Activated CD4-positive, alpha-beta T cell treated with anti-CD3 and anti-CD28 coated beads, Interleukin-2, amount 50 U/mL, for 48 hours (primary cell): Measurements from ENCODE around the gene MEIOB.
"Not testable (repeated sequence)": the region's sequence is repeated elsewhere in the genome, so short reads cannot be mapped to it uniquely, and the experiment has no call there.

ENCODE experiments used
- DNase-seq, 2 experiments: peaks; one replicate each; pipeline ENCODE4 v3.0.0-alpha.2; 2020

MEIOB gene

DNA sequence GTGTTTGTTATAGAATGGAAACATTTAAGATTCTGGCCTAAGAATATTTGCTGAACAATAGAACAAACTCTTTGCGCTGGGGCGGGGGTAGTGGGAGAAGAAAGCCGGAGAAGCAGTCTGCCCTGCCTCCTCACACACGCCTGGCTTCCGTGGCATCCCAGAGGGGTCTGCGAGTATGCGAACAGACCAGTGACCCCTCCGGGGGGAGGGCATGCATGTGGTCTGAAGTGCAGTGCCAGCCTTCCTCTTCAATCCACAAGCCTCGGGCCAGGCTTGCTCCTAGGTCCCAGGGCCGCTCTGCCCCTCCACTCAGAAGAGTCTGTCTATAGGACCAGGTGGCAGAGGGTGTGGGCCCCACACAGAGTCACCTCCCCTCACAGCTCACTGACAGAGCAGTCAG is 64.3 kb downstream of the MEIOB start:
- no peak for DNase-seq

- no peak for DNase-seq
Observed at GRCh38 chr16:1800701-1801100, 71.3 kb downstream of the MEIOB start.

- DNase-seq = not testable (repeated sequence)
Observed at GRCh38 chr16:1799263-1799662, 72.7 kb downstream of the MEIOB start.

GRCh38 chr16:1794908-1795666 is 76.9 kb downstream of the MEIOB start:
- no peak for DNase-seq

GRCh38 chr16:1794221-1794871 is 77.6 kb downstream of the MEIOB start:
- no peak for DNase-seq

DNA sequence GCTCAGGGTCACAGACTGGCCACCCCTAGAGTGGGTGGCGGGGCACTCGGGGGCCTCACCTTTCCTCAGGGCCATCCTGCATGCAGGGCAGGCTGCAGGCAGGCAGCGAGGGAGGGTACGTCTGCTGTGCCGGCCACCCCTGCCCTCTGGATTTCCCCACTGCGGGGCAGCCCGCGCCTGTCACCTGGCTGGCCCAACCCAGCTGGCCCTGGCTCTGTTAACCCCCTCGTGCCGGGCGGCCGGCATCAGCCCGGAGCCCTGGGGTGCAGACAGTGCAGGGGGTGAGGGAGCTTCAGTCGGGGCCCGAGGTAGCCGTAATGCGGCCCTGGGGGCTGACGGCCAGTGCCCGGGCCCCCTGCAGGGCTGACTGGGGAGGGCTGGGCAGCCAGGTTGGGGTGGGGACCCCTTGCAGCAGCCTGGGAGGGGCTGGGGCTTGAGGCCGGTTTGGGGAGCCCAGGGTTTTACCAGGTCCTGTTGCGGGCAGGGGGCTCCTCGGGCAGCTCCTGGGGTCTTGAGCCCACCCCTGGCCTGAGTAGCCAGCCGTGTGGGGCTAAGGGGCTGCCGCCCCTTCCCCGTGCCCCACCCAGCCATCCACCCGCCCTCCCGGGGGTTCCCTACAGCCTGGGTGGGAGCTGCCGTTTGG is 78.3 kb downstream of the MEIOB start, which contains the start of gene IGFALS:
TSS of gene IGFALS (minus strand) at position 128 of the 643 bp plus-strand sequence. CDS start at position 75, 53 bp downstream.
- DNase-seq = no peak

- no peak for DNase-seq
Observed at GRCh38 chr16:1792836-1793577, 79.0 kb downstream of the MEIOB start.

DNA sequence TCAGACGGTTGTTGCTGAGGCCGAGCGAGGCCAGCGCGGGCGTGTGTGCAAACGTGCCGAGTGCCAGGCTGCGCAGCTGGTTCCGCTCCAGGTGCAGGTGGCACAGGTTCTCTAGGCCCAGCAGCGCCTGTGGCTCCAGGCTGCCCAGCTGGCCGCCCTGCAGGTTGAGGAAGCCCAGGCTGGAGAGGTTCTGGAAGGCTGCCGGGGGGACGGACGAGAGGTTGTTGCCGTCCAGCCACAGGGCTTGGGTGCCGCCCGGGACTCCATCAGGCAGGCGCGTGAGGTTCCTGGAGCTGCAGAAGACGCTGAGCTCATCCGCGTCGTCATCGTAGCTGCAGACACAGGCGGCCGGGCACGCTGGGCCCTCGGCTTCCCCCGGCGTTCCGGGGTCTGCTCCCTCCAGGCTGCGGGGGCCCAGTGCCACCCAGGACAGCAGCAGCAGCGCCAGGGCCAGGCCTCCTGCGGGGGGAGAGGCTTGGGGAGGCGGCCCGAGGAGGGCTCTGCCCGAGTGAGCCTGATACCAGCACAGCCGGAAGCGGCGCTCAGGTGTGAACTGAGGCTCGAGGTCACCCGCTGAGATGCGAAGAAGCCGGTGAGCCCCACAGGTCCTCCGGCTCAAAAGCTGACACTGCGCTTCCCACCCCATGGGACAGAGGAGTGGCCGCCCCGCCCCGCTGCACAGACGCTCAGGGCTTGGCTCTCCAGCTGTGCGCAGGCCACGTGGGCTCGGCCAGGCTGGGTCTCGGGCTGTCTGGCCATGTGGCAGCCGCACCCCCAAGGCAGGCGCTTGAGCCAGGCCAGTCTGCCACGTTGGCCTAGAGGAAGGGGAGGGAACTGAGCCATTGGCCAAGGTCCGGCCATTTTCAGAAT is 79.8 kb downstream of the MEIOB start:
- DNase-seq = no peak

DNA sequence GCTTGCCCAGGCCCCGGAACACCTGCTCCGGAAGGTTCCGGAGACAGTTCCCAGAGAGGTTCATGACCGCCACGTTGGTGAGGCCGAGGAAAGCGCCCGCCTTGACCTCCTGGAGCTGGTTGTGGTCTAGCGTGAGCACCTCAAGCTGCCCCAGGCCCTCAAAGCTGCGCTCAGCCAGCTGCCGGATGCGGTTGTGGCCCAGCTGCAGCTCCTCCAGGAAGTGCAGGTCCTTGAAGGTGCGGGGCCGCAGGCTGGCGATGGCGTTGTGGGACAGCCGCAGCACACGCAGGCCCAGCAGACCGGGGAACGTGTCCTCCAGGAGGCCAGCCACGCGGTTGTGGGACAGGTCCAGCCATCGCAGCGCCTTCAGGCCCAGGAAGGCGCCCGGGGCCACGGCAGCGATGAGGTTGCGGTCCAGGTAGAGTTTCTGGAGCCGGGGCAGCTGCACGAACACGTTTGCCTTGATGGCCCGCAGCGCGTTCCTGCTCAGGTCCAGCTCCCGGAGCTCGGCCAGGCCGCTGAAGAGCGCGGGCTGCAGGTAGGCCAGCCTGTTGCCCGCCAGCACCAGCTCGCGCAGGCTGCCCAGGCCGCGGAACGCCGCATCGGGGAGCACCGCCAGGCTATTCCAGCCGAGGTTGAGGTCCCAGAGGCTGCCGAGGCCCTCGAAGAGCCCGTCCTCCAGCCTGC is 80.6 kb downstream of the MEIOB start:
- DNase-seq = no peak

DNA sequence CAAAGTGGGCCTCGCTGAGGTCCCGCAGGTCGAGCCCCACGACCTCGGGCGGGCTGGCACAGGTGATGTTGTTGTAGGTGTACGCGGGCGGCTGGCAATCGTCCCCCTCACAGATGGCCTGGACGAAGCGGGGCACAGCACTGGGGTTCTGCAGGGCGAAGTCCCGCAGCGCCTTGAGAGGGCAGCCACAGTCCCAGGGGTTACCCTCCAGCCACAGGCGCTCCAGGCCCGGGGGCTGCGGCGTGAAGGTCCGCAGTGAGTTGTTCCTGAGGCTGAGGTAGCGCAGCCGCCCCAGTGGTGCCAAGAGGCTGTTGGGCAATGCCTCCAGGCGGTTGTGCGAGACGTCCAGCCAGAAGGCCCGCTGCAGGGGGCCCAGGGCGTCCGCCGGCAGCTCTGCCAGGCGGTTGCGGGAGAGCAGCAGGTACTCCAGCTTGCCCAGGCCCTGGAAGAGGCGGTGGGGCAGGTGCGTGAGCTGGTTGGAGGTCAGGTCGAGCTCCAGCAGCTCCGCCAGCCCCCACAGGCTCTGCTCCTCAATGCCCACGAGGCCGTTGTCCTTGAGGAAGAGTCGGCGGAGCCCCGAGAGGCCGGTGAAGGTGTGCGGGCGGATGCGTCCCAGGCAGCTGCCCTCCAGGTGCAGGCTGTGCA is 81.2 kb downstream of the MEIOB start:
- DNase-seq = no peak

- DNase-seq = no peak
Observed at GRCh38 chr16:1790261-1790610, 81.7 kb downstream of the MEIOB start.

- DNase-seq = no peak
Observed at GRCh38 chr16:1789643-1790045, 82.3 kb downstream of the MEIOB start.

- no peak for DNase-seq
Observed at GRCh38 chr16:1788708-1789100, 83.3 kb downstream of the MEIOB start.

GRCh38 chr16:1788095-1788707 is 83.8 kb downstream of the MEIOB start:
- DNase-seq = no peak

DNA sequence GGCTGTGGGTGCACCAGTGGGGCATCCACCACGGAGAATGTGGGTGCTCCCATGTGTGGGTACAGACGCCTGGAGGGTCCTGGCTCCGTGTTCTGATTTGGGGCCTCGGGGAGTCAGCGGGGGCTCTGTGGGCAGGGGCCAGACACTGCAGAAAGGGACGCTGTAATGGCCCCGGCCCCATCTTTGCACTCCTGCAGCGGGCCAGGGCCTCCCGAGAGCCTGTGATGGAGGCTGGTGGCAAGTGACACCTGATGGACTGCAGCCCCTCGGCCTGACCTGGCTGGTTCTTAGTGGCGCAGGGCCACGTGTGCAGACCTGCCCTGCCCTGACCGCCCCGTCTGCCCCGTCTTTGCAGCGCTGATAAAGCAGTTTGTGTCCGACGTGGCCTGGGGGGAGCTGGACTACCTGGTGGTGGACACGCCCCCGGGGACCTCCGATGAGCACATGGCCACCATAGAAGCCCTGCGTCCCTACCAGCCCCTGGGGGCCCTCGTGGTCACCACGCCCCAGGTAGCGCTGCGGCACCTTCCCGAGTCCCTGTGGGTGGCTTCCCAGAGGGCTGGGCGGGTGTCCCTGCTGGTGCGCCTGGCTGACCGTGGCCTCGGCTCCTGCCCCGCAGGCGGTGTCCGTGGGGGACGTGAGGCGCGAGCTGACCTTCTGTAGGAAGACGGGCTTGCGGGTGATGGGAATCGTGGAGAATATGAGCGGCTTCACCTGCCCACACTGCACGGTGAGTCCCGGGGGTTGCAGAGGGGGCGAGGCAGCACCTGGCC is 84.5 kb downstream of the MEIOB start:
- DNase-seq = no peak

GRCh38 chr16:1787056-1787321 is 85.0 kb downstream of the MEIOB start:
- no peak for DNase-seq

DNA sequence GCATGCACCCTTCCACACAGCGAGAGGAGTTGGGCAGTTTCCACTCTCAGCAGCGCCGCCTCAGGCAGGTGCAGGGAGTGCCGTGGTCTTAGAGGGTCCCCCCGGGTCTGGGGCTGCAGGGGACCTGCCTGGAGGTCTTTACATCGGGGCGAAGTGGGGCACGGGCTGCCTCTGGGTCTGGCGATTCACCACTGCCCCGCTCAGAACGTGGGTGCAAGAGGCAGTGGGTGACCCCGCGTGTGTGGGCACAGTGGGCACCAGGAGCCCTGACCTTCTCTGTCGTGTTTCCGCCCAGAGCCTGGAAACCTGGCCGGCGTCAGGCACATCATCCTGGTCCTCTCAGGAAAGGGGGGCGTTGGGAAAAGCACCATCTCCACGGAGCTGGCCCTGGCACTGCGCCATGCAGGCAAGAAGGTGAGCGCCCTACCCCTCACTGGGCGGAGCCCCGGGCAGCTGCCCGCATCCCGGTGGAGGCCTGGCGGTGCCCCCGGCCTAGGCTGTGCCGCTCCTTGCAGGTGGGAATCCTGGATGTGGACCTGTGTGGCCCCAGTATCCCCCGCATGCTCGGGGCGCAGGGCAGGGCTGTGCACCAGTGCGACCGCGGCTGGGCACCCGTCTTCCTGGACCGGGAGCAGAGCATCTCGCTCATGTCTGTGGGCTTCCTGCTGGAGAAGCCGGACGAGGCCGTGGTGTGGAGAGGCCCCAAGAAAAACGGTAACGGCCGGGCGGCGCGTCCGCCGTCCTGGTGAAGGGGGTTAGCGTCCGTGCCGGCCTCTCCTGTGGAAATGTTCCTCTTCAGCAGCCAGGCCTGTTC is 85.5 kb downstream of the MEIOB start:
- no peak for DNase-seq

GRCh38 chr16:1785846-1786170 is 86.2 kb downstream of the MEIOB start:
- DNase-seq = no peak
